PC-3 (cell line): ENCODE data around the gene DYTN. TPM values are rescaled to one million over a fixed set of nuclear protein-coding genes. Genes with fewer than 3 reads are reported as not detected.

Experiments used
- ATAC-seq: fragments of 200-7000 bp; cut with Tn5 transposase; 2 replicates; pipeline ENCODE4 v1.9.1; 2020; ENCODE audit warnings: mild to moderate bottlenecking, moderate library complexity
- Bru-seq: library from RNA; stranded (reverse); fragments of 400-500 nt; gene quantifications from one replicate; lab custom pipeline; 2021; lab: Mats Ljungman, UMichigan
- BruChase-seq, 2 experiments: library from RNA; stranded (reverse); fragments of 400-500 nt; gene quantifications; one replicate each; lab custom pipeline; 2021; lab: Mats Ljungman, UMichigan
- BruUV-seq: library from RNA; stranded (reverse); fragments of 400-500 nt; replicated peaks from 2 replicates; lab custom pipeline; 2021; lab: Mats Ljungman, UMichigan
- CTCF ChIA-PET: fragments of 300-600 bp; sonication (Branson Sonifier 250); formaldehyde crosslinking; loops from one replicate; lab custom pipeline; 2022; ENCODE audit warnings: antibody characterized with exemption; lab: Charles Lee
- POLR2A ChIA-PET: fragments of 300-600 bp; sonication (Branson Sonifier 250); formaldehyde crosslinking; loops from one replicate; lab custom pipeline; 2022; ENCODE audit warnings: antibody characterized with exemption; ENCODE audit not compliant: unreplicated experiment; lab: Charles Lee
- DNase-seq: peaks from one replicate; pipeline ENCODE4 v3.0.0-alpha.2; 2015
- H2AFZ ChIP-seq: fragments of 300-600 bp; sonication (generic); 2 replicates; pipeline ENCODE4 v1.6.0; 2016; ENCODE audit warnings: antibody characterized with exemption, low read length
- H3F3A ChIP-seq: fragments of 300-600 bp; sonication (generic); one replicate; pipeline ENCODE4 v1.6.0; 2017; ENCODE audit warnings: antibody characterized with exemption, low read length, control low read depth, mild to moderate bottlenecking; ENCODE audit not compliant: unreplicated experiment
- H3K27ac ChIP-seq: fragments of 300-600 bp; sonication (generic); 2 replicates; pipeline ENCODE4 v1.5.1; 2016; ENCODE audit warnings: mild to moderate bottlenecking, low read length
- H3K27me3 ChIP-seq: fragments of 300-600 bp; sonication (generic); 2 replicates; pipeline ENCODE4 v1.6.1; 2016; ENCODE audit warnings: low read length, mixed read lengths
- H3K36me3 ChIP-seq: fragments of 300-600 bp; sonication (generic); 2 replicates; pipeline ENCODE4 v1.6.1; 2016; ENCODE audit warnings: low read depth, mixed run types, low read length, mixed read lengths
- H3K4me1 ChIP-seq: fragments of 300-600 bp; sonication (generic); 2 replicates; pipeline ENCODE4 v1.5.1; 2016; ENCODE audit warnings: low read length; ENCODE audit not compliant: insufficient read depth
- H3K4me2 ChIP-seq: fragments of 300-600 bp; sonication (generic); 2 replicates; pipeline ENCODE4 v1.6.0; 2016; ENCODE audit warnings: low read length
- H3K4me3 ChIP-seq: fragments of 300-600 bp; sonication (generic); 2 replicates; pipeline ENCODE4 v1.5.1; 2016; ENCODE audit warnings: mild to moderate bottlenecking, low read length, mixed read lengths
- H3K79me2 ChIP-seq: fragments of 300-600 bp; sonication (generic); 2 replicates; pipeline ENCODE4 v1.6.1; 2017; ENCODE audit warnings: low read length, mixed read lengths
- H3K9ac ChIP-seq: fragments of 300-600 bp; sonication (generic); 2 replicates; pipeline ENCODE4 v1.6.0; 2016; ENCODE audit warnings: mild to moderate bottlenecking, low read length
- H3K9me2 ChIP-seq: fragments of 300-600 bp; sonication (generic); replicated peaks from 2 replicates; pipeline ENCODE4 v1.6.1; 2016; ENCODE audit warnings: mixed run types, low read length, mixed read lengths
- H3K9me3 ChIP-seq: fragments of 300-600 bp; sonication (generic); 2 replicates; pipeline ENCODE4 v1.6.1; 2016; ENCODE audit warnings: low read length, mixed read lengths
- H4K20me1 ChIP-seq: fragments of 300-600 bp; sonication (generic); 2 replicates; pipeline ENCODE4 v1.6.1; 2016; ENCODE audit warnings: low read length, mixed read lengths
- CTCF ChIP-seq: fragments of 300-600 bp; sonication (generic); conservative IDR thresholded peaks from 2 replicates; pipeline ENCODE4 v1.5.1; 2017; ENCODE audit warnings: antibody characterized with exemption, low read depth, mild to moderate bottlenecking, low read length
- EZH2 ChIP-seq: fragments of 300-600 bp; sonication (generic); IDR thresholded peaks from one replicate; pipeline ENCODE4 v1.6.1; 2017; ENCODE audit warnings: antibody characterized with exemption, mild to moderate bottlenecking, low read length; ENCODE audit not compliant: unreplicated experiment
- EZH2phosphoT487 ChIP-seq: fragments of 300-600 bp; sonication (generic); IDR thresholded peaks from 2 replicates; pipeline ENCODE4 v1.6.1; 2018; ENCODE audit warnings: mild to moderate bottlenecking, antibody characterized with exemption, low read length, borderline replicate concordance
- intact Hi-C: fragments of 100-400 bp; cut with micrococcal nuclease; formaldehyde crosslinking; loops from 2 replicates; pipeline ENCODE4 v1.9.0; 2023
- long read RNA-seq: library from polyadenylated mRNA; unstranded; transcript quantifications from one replicate; pipeline ENCODE4 v2.0.0, GENCODE V29; 2021; ENCODE audit not compliant: unreplicated experiment
- total RNA-seq: library from RNA; depleted of rRNA; stranded (reverse); fragments of >200 nt; gene quantifications from 2 replicates; pipeline ENCODE4 v1.2.3, GENCODE V29; 2014; rRNA removed

DYTN gene
- total RNA-seq = not detected in 2 replicates
- Bru-seq, nascent RNA = percentile 3 among the genes with signal in this experiment
- not detected for BruChase-seq, experiment 1, labeled RNA remaining after a 6-hour chase
- percentile 5 among the genes with signal in this experiment for BruChase-seq, experiment 2, labeled RNA remaining after a 2-hour chase
- long read RNA-seq = 0 reads

GRCh38 chr2:206718296-206718695, at the start of gene DYTN:
DYTN (minus strand) TSS chr2:206718396; CDS start chr2:206718279, 117 bp downstream.
- Histone ChIP-seq H3K9me2 (no peaks in the 10 kb centered on the region), H3K9ac (no peak within 1 kb of the TSS), H3K27ac (no peak within 1 kb of the TSS), H2AFZ (no peak within 1 kb of the TSS), H3K9me3 (no peaks in the 10 kb centered on the region), H4K20me1 (no peaks in the 10 kb centered on the region), H3K36me3 (no peaks in the 10 kb centered on the region), H3K79me2 (no peaks in the 10 kb centered on the region), H3K27me3 (peaks cover 50% of the 10 kb centered on the region), H3K4me2 (no peak within 1 kb of the TSS), H3K4me3 (no peak within 1 kb of the TSS), H3K4me1 (no peaks in the 10 kb centered on the region), H3F3A (no peaks in the 10 kb centered on the region)
- intact Hi-C loops = no loop called here
- ChIA-PET CTCF (no interaction called here), POLR2A (no interaction called here)
- ATAC-seq = no peak
- no peak for DNase-seq
- no peak for TF ChIP-seq EZH2
- TF ChIP-seq EZH2phosphoT487 = no peak
- TF ChIP-seq CTCF = no peak
- BruUV-seq = no TSS peak

- H3K9me3 ChIP-seq = no peaks in the 10 kb centered on the region
- ATAC-seq (no peak), DNase-seq (no peak)
- ChIA-PET CTCF (no interaction called here), POLR2A (no interaction called here)
- peaks cover 21% of the 10 kb centered on the region for H3K36me3 ChIP-seq
- H2AFZ ChIP-seq = peak overlapping the region; percentile 88
- peak overlapping the region; percentile 99 for H3K9ac ChIP-seq
- H3K79me2 ChIP-seq = peaks cover 39% of the 10 kb centered on the region
- BruUV-seq = no TSS peak
- 0 out of 2 replicates have a peak, but pooled peaks cover 4% of the 10 kb centered on the region for H4K20me1 ChIP-seq
- peaks cover 24% of the 10 kb centered on the region for H3K4me1 ChIP-seq
- no peaks in the 10 kb centered on the region for H3F3A ChIP-seq
- intact Hi-C loops = loop anchor here (5.0 kb wide), 2 partner anchors 74 to 209 kb away; no protein-coding TSS in a partner anchor
- H3K4me2 ChIP-seq = peak overlapping the region; percentile 88
- TF ChIP-seq EZH2 (no peak), CTCF (no peak), EZH2phosphoT487 (no peak)
- H3K27me3 ChIP-seq = peaks cover 14% of the 10 kb centered on the region
- H3K4me3 ChIP-seq = peak overlapping the region; percentile 100
- H3K27ac ChIP-seq = peak overlapping the region; percentile 87
- H3K9me2 ChIP-seq = no peaks in the 10 kb centered on the region
These were observed 48.1 kb upstream of the DYTN start for GRCh38 chr2:206766057-206766930.
